HG03442 (cell line): ENCODE measurements around the gene PRR3.

Experiments used
- ATAC-seq: cut with Tn5 transposase; IDR thresholded peaks from one replicate; pipeline ENCODE4 v1.9.1; 2021; ENCODE audit warnings: mild to moderate bottlenecking, moderate library complexity; ENCODE audit not compliant: unreplicated experiment

Gene PRR3

DNA sequence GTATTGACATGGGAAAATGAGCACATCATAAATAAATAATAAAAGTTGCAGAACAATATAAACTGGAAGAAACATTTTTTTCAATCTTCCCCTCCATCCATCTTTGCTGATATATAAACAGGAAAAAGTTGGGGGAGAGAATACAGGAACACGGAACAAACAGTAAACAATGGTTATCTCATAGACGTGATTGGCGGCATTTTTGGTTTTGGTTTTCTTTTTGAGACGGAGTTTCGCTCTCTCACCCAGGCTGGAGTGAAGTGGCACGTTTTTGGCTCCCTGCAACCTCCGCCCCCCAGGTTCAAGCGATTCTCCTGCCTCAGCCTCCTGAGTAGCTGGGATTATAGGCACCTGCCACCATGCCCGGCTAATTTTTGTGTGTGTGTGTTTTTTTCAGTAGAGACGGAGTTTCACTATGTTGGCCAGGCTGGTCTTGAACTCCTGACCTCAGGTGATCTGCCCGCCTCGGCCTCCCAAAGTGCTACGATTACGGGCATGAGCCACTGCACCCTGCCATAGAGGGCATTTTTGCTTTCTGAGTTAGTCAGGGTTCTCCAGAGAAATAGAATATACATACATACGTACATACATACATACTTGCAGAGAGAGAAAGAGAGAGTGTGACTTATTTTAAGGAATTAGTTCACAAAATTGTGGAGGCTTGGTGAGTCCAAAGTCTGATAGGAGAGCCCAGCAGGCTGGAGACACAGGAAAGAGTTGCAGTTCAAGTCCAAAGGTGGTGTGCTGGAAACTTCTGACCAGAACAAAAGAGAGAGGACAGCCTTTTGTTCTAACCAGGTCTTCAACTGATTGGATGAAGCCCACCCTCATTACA lies 23.4 kb upstream of the PRR3 start:
- no peak for ATAC-seq

DNA sequence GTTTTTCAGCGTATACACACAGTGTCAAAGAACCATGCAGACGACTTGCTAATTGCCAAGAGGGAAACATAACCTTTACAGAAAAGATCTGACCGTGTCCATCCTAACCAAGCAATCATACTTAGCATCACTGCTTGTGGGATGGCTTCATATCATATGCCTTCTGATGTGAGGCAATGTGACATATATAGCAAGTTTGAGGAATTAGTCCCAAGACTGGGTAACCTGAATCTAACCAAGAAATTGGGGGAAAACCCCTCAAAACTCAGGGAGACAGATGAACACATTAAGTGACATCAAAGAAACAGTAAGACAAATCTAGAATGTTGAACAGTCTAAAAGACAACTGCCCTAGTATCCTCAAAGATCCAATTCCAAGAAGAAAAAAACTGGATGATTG lies 19.2 kb upstream of the PRR3 start:
- no peak for ATAC-seq

DNA sequence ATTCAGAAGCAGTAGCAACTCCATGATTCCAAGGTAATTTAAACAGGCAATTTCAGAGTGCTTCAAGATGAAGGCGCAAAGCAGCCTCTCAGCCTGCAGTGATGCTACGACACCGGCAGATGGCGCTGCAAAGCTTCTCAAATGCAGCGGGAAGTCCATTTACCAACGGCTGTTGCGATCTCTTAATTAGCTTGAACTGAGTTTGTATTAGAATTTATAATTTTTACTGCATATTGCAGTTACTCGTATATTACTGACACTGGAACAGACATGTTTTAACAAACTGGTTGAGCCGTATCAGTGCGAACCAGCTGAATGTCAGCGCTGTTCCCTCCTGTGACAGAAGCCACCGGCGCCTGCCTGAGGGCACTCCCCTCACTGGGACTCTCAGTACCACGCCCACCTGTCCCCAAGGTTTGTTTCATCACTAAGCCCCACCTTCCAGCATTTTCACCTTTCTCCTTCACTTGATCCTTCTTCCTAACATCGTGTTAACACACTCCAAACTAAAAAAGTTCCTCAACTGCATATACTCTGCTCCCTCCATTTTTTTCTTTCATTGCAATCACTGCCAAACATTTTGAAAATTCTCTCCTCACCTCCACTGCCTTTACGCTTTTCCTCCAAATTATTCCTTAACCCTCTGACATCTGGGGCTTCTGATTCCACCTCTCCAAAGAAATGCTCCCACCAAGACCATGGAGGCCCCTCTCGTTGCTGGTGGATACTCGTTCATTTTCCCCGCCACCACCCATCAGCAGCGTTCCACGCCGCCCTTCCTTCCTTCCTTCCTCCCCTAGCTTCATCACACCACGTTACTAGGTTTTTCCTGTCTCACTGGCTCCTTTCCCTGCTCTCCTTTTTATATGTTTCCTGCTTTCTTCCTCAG lies 15.3 kb upstream of the PRR3 start:
- ATAC-seq: peak; percentile 46

DNA sequence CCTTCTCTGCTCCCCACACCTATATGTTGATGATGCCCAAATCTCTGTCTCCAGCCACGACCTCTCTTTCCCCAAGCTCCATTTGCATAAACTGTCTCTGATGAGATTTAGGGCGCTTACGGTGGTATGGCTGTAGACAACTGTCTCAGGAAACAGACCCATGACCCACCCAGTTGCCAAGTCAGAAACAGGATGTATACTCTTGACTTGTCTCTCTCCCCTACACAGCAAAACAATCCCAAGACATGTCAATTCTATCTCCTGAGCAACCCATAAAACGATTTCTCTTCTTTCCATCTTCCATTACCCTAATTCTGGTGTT lies 14.7 kb upstream of the PRR3 start:
- ATAC-seq: no peak

DNA sequence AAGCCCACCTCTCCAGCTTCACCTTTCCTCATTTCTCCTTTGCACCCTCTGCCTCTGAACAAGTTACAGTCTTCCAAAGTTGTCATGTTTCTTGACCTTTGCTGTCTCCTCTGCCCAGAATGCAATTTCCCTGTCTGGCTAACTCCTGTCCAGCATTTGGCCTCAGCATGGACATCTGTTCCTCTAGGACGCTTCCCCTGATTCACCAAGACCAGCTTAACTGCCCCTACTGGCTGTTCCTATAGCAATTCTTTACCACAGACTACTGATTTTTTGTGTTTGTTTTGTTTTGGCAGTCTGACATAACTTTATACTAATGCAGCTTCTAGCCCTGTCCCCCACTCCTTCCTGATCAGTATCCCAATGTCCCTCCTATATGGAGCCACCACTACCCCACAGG lies 14.2 kb upstream of the PRR3 start:
- ATAC-seq: no peak

DNA sequence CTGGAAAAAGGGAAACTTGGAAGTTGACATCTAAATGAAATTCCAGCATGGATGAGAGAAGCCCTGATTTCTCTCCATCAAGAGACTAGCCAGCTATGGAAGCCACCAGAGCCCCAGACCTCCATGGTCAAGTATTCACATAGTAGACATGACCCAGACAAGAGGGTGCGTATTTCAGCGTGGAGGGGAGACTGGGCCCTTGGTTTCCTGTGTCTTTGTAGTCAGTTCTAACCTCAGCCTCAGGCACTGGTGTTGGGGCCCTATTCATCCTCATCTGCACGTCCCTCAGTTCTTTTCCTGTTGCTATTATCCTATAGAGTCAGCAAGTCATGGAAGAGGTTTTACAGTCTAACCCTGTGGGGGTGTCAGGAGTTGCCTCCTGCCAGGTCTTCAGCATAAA lies 13.3 kb upstream of the PRR3 start:
- no peak for ATAC-seq

DNA sequence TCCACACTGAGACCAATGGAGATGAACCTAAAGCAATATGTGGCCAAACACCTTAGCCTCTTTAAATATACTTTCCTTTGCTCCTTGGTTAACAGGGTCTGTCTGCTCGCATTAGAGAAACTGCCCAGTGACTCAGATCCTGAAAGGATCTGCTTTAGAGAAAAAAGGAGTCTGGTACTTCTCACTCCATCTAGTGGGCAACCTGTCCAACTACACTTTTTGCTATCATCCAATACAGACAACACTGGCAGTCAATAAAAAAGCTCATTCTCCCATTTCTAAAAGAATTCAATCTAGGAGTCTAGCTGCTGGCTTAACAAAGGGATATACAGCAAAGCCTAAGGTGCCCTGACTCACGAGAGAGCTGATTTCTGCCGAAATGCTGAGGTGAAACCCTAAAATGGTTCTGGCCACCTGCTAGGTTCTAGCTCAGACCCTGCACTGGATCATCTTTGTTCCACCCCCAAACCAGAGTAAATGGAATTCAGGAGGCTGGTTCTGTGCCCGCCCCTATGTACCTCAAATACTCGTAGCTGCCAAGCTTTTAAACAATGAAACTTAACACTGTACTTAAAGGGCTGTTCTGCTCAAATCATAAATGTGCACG lies 12.3 kb upstream of the PRR3 start:
- no peak for ATAC-seq

DNA sequence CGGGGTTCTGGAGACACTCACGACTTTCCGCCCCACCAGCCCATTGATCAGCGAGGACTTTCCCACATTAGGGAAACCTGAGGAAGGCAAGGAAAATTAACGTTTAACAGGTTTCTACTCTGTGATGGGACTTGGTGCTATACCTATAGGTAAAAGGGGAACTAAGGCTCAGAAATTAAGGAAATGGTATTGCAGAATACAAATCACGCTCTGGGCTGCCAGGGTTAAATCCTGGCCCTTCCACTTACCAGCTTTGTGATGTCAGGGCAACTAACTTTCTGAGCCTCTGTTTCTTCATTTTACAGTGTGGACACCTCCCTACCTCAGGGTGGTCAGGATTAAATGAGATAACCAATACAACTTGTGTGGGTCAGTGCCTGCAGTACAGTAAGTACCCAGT lies 9.6 kb upstream of the PRR3 start:
- ATAC-seq: no peak

DNA sequence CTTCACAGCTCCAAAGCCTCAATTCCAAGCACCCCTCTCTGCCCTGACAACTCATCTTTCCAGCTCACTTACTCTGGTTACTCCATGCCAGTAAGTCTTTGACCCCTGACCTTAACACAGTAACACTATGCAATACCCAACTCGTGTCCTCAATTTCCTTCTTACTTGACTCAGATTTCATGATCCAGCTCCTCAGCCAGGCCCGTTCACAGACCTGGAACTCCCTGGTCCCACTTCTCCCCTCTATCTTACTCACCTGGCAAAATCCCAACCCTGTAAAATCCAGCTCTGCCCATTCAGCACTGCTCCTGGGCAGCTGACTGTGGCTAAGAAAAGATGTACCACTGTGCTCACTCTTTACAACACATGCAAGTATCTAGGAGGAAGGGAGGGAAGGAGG lies 8.7 kb upstream of the PRR3 start:
- ATAC-seq: no peak

DNA sequence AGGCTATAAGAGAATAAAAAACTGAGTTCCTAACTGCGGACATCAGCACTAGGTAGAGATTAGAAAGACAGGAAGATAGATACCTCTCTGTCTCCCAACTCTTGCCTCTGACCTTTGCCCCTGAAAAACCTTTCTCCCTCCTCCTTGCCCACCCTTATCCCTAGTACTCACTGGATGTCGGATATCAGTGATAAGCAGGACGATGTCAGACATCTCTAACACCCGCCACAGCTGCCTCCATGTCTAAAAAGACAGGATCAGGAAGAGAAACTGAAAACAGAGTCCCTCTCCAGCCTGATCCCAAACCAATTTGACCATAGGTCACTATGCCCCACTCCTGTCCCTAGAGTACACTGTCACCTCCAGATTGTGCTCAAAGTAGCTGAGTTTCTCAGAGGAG lies 2.7 kb upstream of the PRR3 start:
- ATAC-seq: no peak

DNA sequence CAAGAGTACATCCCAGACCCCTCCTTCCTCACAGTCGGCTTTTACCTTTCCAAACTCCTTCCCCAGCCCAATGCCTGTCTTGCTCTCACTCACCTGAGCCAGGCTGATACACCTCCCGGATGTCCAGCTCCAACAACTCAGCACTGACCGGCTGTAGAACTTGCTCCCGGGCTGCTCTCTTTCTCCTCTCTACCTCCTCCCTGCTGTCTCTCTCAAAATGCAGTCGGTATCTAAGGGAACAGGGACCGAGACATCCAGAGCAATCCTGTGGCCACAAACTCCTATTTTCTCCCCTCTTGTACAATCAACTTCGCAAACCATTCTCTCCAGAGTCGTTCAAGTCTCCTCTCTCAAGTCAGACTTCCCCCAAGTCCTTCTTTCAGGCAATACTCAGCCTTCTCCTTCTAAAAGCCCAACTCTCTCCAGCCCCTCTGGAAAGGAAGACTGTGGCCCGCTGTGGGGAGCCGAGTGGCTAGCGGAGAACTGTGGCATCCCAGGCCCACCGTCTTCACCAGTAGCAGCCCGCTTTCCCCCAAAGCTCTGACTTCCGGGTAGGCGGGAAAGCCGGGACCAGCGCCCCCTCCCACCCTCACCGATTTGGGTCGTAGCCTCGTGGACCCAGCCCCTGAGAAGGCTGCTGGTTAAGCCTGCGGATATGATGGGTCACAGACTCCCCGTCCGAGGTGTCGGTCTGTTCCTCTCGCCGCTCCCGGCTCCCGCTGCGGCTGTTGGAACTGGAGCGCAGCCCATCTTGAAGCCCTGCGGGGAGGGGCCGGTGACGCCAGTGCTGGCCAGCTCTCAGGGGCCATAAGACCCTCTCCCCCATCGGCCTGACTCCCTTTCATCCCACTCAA lies 1.9 kb upstream of the PRR3 start:
- ATAC-seq: no peak

DNA sequence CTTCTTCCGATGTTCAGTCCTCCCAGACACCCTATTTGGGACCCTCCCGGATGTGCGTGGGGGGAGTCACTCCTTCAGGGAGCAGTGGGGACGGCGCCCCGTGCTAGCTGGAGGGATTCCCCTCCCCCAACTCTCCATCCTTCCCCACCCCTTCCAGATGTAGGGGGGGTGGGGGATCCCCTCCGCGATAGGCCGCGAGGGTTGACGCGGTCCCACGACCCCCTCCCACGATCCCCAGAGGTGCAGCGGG lies 1.4 kb upstream of the PRR3 start:
- ATAC-seq: peak; percentile 6

DNA sequence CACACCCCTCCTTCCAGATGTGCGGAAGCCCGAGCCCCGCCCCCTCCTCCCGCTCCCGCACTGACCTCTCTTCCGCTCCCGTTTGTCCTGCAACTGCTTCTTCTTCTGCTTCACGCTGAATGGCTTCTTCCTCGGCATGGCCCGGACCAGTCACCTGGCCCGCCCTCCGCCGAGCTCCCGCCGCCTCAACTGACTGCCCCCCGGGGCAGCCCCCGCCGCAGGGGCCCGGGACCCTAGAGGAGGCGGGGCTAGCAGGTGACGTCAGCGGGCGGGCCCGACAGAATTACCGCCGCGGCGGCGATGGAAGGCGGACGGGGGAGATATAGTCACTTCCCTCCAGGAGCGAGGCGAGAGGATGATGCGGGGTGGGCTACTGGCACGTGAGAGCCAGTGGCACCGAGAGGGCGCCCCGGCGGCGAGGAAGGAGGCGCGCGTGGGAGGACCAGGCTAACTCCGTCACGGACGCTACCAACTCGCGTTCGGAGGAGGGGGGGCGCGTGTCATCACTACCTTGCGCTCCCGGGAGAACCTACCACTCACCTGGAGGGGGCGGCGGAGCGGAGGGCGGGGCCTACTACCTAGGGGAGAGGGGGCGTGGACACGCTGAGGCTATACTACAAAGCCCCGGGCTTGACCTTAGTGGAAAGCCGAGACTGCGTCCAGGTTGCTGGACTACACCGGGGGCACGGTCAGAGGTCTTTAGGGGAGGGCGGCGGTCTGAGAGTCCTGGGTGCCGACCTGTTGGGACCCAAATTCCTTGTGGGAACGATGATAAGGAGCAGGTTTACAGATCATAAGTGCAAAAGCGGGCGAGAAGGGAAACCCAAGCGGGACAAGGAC lies 809 bp upstream of the PRR3 start, which contains the start of gene GNL1:
GNL1 (minus strand) TSS at position 424 of the 840 bp plus-strand sequence; CDS start at position 138, 286 bp downstream.
- peak; percentile 79 for ATAC-seq

DNA sequence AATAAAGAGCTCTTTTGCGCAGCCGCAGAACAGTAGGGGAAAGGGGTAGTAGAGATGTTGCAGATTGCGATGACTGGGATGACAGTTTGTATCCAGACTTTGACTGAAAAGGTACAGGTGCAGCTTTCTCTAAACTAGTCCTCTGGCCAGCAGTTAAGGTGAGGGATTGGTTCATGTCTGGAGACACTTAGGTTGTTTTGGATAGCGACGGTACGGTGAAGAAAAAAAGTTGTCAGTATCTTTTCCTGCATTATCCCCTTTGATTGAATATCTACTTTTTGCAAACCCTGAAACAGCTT lies 537 bp downstream of the PRR3 start:
- no peak for ATAC-seq

DNA sequence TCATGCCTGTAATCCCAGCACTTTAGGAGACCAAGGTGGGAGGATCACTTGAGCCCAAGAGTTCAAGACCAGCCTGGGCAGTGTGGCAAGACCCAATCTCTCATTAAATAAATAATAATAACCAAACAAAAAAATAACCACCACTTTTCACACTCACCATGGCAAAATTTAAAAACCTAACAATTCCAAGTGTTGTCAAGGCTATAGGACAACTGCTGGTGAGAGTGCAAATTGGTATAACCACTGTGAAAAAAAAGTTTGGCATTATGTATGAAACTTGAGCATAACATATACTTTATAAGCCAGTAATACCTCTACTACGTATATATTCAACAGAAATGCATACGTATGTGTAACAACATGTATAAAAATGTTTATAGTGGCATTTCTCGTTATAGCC lies 3.8 kb downstream of the PRR3 start:
- ATAC-seq: no peak

DNA sequence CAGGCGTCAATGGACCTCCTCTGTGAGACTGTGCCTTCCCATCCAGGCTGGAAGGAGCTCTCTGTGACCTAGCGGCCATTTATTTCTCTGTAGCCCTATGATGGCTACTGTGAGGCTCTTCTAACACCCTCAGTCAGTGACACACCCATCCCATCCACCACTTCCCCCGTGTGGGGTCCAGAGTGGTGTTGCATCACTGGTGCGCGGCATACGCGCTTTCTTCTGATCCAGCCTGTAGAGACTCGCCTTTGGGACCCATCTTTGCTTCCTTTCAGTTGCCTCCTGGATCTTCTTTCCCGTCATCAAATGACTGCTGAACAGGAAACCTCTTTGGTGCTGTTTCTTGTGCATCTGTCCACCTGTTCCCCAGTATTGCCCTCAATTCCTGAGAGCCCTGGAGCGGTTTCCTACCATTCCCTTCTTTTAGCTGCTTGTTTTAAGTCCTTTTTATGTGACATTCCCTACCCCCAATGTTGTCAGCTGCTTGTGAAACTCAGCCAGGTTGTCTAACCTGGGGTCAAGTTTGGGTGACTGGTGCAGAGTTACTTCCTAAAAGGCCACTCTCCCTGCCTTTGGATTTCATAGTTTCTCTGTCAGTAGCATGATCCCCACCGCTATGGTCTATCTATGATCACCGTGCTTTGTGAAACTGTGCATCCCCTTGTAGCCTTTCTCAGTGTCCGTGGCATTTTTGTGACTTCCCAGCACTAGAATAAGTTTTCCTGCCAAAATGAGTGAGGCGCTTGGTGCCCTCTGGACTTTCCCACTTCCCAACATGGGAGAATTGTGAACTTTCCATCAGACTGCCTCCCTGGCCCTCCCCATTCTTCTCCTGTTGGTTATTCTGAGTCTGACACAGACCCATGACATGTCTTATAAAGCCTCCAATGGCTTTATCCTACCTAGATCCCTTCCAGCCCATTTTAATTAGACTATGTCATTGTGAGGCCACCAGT lies 5.7 kb downstream of the PRR3 start:
- no peak for ATAC-seq

DNA sequence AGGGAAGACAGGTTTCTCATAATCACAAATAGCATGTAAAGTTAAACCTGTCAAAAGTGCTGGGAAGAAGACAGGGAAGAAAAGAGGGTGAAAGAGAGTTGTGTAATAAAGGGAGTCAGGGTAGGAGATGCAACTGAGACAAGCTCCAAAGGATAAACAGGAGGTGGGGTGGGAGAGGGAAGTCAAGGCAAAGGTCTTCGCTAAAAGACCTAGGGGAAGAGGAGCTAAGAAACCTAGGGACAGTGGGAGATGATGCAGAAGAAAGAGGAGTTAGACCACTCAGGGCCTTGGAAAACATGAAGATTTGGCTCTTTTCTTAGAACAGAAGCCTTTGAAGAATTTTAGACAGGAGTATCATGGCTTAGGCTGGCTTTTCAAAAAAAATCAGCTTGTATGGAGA lies 7.0 kb downstream of the PRR3 start:
- no peak for ATAC-seq

DNA sequence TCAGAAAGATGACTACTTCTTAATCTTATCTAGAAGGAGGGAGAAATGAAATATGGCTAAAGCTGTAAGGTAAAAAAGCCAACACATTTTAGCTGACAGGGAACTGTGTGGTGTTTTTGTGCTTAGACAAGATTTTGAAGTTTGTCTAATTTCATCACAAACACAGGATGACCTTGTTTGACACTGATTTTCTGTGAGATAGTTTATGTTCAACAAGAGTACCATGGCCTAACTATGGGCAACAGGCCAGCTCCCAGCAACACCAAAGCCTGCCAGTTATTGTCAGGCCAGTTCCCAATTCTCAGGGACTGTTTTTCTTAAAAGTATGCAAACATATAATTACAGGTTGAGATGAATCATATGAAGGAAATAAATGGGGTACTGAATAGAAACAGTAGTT lies 8.7 kb downstream of the PRR3 start:
- ATAC-seq: no peak

DNA sequence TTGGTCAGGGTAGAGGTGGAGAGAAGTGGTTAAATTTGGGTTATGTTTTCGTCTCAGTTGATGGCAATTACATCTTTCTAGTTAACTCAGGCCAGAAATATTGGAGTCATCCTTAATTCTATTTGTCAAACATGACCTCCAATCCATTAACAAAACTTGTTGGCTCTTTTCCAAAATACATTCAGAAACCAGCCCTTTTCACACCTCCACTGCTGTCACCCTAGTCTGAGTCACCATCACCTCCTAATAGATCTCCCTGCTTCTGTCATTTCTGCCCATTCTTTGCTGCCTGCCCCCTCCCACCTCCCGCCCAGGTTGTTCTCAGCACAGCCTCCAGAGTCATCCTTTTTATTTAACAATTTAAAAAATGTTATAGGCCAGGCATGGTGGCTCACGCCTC lies 11.2 kb downstream of the PRR3 start:
- ATAC-seq: no peak
